Astrocyte of the spinal cord (primary cell): Measurements from ENCODE around the gene C5orf52.

ENCODE experiments used
- DNase-seq: peaks from one replicate; pipeline ENCODE4 v3.0.0; 2011; ENCODE audit warnings: low read depth, low spot score
- H3K4me3 ChIP-seq: 2 replicates; pipeline ENCODE4 v1.5.1; 2011; ENCODE audit warnings: low read depth, mild to moderate bottlenecking, low read length, moderate library complexity
- in situ Hi-C: cut with HindIII; loops from 2 replicates; pipeline ENCODE4 v1.10.0; 2017; ENCODE audit warnings: low sequenced_read_pairs
- TF ChIP-seq, protein P1 (sequence below): IDR thresholded peaks from 2 replicates; pipeline ENCODE4 v1.5.1; 2012; ENCODE audit warnings: low read depth, mild to moderate bottlenecking, low read length, inconsistent platforms

The C5orf52 gene

GRCh38 chr5:157710431-157710830 lies 39.1 kb downstream of the C5orf52 start:
- TF ChIP-seq, protein P1, sequence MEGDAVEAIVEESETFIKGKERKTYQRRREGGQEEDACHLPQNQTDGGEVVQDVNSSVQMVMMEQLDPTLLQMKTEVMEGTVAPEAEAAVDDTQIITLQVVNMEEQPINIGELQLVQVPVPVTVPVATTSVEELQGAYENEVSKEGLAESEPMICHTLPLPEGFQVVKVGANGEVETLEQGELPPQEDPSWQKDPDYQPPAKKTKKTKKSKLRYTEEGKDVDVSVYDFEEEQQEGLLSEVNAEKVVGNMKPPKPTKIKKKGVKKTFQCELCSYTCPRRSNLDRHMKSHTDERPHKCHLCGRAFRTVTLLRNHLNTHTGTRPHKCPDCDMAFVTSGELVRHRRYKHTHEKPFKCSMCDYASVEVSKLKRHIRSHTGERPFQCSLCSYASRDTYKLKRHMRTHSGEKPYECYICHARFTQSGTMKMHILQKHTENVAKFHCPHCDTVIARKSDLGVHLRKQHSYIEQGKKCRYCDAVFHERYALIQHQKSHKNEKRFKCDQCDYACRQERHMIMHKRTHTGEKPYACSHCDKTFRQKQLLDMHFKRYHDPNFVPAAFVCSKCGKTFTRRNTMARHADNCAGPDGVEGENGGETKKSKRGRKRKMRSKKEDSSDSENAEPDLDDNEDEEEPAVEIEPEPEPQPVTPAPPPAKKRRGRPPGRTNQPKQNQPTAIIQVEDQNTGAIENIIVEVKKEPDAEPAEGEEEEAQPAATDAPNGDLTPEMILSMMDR: no peak
- DNase-seq: peak; percentile 13

GRCh38 chr5:157710882-157711281 lies 39.5 kb downstream of the C5orf52 start:
- TF ChIP-seq, protein P1: no peak
- DNase-seq: peak; percentile 68
- in situ Hi-C loops: no loop called here
- no peak overlapping the region for H3K4me3 ChIP-seq

More at GRCh38 chr5:157710431-157710830, 39.1 kb downstream of the C5orf52 start:
- H3K4me3 ChIP-seq: no peak overlapping the region
- in situ Hi-C loops: no loop called here

- TF ChIP-seq, protein P1: no peak
- no peak overlapping the region for H3K4me3 ChIP-seq
- in situ Hi-C loops: no loop called here
- no peak for DNase-seq
Observed at GRCh38 chr5:157713830-157714595, 42.7 kb downstream of the C5orf52 start.

DNA sequence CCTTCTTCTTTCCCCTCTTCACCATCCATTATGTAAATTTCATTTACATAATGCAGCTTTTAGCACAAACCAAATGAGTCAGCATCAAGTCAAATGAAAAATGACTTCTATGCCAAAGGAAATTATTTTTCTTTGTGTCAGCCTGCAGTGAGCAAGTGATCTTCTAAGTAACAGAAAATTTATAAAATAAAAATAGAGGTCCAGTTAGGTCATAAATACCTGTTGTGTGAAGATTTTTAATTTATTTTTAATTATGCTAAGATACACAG lies 43.2 kb downstream of the C5orf52 start:
- in situ Hi-C loops: no loop called here
- no peak for DNase-seq
- TF ChIP-seq, protein P1: no peak
- H3K4me3 ChIP-seq: no peak overlapping the region

- in situ Hi-C loops: no loop called here
- H3K4me3 ChIP-seq: no peak overlapping the region
- TF ChIP-seq, protein P1: peak; percentile 55
- peak; percentile 80 for DNase-seq
Observed at GRCh38 chr5:157718519-157718918, 47.2 kb downstream of the C5orf52 start.

- H3K4me3 ChIP-seq: no peak overlapping the region
- DNase-seq: no peak
- TF ChIP-seq, protein P1: no peak
- in situ Hi-C loops: no loop called here
Observed at GRCh38 chr5:157719245-157719644, 47.9 kb downstream of the C5orf52 start.
